Measurements from ENCODE around the gene LMX1A.

Gene LMX1A

DNA sequence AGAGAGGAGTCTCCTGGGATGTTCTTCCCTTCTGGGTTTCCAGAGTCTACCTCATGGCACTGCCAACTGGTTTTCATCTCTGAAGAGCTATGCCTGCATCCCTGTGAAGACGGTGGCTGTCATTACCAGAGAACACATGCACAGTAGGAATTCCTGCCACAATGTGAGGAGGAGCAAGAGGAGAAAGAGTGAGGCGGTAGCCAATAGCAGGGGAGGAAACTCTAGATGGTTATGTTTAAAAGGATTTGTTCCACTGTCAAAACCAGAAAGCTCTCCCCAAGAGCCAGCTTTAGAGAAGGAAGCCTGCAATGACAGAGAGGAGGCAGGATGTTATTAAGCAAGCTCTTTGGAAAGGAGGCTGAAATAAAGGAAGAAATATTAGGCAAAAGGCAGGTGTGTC lies 12.3 kb downstream of the LMX1A start:
- Histone ChIP-seq H3K79me2 (ENCODE audit: insufficient read depth, low read length) (no peaks in the 10 kb centered on the region), H3K4me3 (ENCODE audit: low read length, poor library complexity, severe bottlenecking) (no peak overlapping the region), H4K20me1 (ENCODE audit: insufficient read depth, low read length, poor library complexity, severe bottlenecking) (no peaks in the 10 kb centered on the region), H3F3A (ENCODE audit: low read depth) (no peaks in the 10 kb centered on the region), H2AFZ (ENCODE audit: low read length) (no peak overlapping the region), H3K4me1 (ENCODE audit: insufficient read depth, low read length, poor library complexity, severe bottlenecking) (no peaks in the 10 kb centered on the region), H3K9me2 (replicated peaks; ENCODE audit: low read depth, low read length) (no peaks in the 10 kb centered on the region), H3K36me3 (ENCODE audit: insufficient read depth, low read length) (no peaks in the 10 kb centered on the region), H3K4me2 (ENCODE audit: low read depth, low read length, poor library complexity, severe bottlenecking) (no peak overlapping the region), H3K27me3 (ENCODE audit: insufficient read depth, low read length, poor library complexity, severe bottlenecking) (peaks cover 9% of the 10 kb centered on the region), H3K9ac (ENCODE audit: low read depth, low read length, poor library complexity, severe bottlenecking) (no peak overlapping the region), H3K9me3 (ENCODE audit: insufficient read depth, low read depth, low read length) (no peaks in the 10 kb centered on the region)
- TF ChIP-seq EZH2phosphoT487 (IDR thresholded peaks at IDR 0.05; ENCODE audit: borderline replicate concordance) (no peak), CTCF (conservative IDR thresholded peaks at IDR 0.05; ENCODE audit: low read length) (no peak)

- Histone ChIP-seq H3K4me1 (ENCODE audit: insufficient read depth, low read length, poor library complexity, severe bottlenecking) (no peaks in the 10 kb centered on the region), H3K9ac (ENCODE audit: low read depth, low read length, poor library complexity, severe bottlenecking) (no peak overlapping the region), H3F3A (ENCODE audit: low read depth) (no peaks in the 10 kb centered on the region), H3K4me2 (ENCODE audit: low read depth, low read length, poor library complexity, severe bottlenecking) (no peak overlapping the region), H3K27me3 (ENCODE audit: insufficient read depth, low read length, poor library complexity, severe bottlenecking) (peaks cover 5% of the 10 kb centered on the region), H3K9me2 (replicated peaks; ENCODE audit: low read depth, low read length) (no peaks in the 10 kb centered on the region), H3K36me3 (ENCODE audit: insufficient read depth, low read length) (no peaks in the 10 kb centered on the region), H4K20me1 (ENCODE audit: insufficient read depth, low read length, poor library complexity, severe bottlenecking) (no peaks in the 10 kb centered on the region), H3K9me3 (ENCODE audit: insufficient read depth, low read depth, low read length) (no peaks in the 10 kb centered on the region), H3K79me2 (ENCODE audit: insufficient read depth, low read length) (no peaks in the 10 kb centered on the region), H3K4me3 (ENCODE audit: low read length, poor library complexity, severe bottlenecking) (no peak overlapping the region), H2AFZ (ENCODE audit: low read length) (no peak overlapping the region)
- TF ChIP-seq EZH2phosphoT487 (IDR thresholded peaks at IDR 0.05; ENCODE audit: borderline replicate concordance): no peak
- TF ChIP-seq CTCF (conservative IDR thresholded peaks at IDR 0.05; ENCODE audit: low read length): no peak
These were observed 13.9 kb downstream of the LMX1A start for GRCh38 chr1:165342587-165342986.

DNA sequence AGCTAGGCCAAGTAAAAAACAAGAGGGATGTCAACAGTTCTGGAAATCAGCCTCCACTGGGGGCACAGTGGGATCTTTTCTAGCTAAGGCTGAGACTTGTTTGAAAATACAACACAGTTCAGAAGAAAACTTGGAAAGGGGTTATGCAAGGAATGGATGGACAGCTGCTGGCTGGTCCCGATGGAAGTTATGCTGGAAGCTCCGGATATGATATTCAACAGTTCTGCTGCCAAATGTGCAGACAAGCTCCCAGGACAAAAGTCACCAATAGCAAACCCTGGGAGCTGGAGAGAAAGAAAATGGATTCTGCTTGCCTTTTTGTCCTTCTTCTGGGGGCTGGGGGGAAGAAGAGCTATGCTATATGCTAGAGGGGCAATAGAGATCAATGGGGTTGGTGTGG lies 14.3 kb downstream of the LMX1A start:
- H3K79me2 ChIP-seq (ENCODE audit: insufficient read depth, low read length): no peaks in the 10 kb centered on the region
- no peaks in the 10 kb centered on the region for H3K4me1 ChIP-seq (ENCODE audit: insufficient read depth, low read length, poor library complexity, severe bottlenecking)
- H3K27me3 ChIP-seq (ENCODE audit: insufficient read depth, low read length, poor library complexity, severe bottlenecking): peaks cover 2% of the 10 kb centered on the region
- H3F3A ChIP-seq (ENCODE audit: low read depth): no peaks in the 10 kb centered on the region
- TF ChIP-seq CTCF (conservative IDR thresholded peaks at IDR 0.05; ENCODE audit: low read length) (no peak), EZH2phosphoT487 (IDR thresholded peaks at IDR 0.05; ENCODE audit: borderline replicate concordance) (no peak)
- H4K20me1 ChIP-seq (ENCODE audit: insufficient read depth, low read length, poor library complexity, severe bottlenecking): no peaks in the 10 kb centered on the region
- no peak overlapping the region for H2AFZ ChIP-seq (ENCODE audit: low read length)
- H3K4me3 ChIP-seq (ENCODE audit: low read length, poor library complexity, severe bottlenecking): no peak overlapping the region
- H3K9me2 ChIP-seq (replicated peaks; ENCODE audit: low read depth, low read length): no peaks in the 10 kb centered on the region
- H3K4me2 ChIP-seq (ENCODE audit: low read depth, low read length, poor library complexity, severe bottlenecking): no peak overlapping the region
- H3K9me3 ChIP-seq (ENCODE audit: insufficient read depth, low read depth, low read length): no peaks in the 10 kb centered on the region
- H3K36me3 ChIP-seq (ENCODE audit: insufficient read depth, low read length): no peaks in the 10 kb centered on the region
- no peak overlapping the region for H3K9ac ChIP-seq (ENCODE audit: low read depth, low read length, poor library complexity, severe bottlenecking)
